Erythroblast (primary cell): ENCODE results near the gene RFC1.

Experiments
- GATA1 ChIP-seq: IDR thresholded peaks from 2 replicates; pipeline ENCODE4 v1.6.1; 2011; ENCODE audit warnings: low read depth, mild to moderate bottlenecking, control low read depth, low read length, moderate library complexity
- POLR2A ChIP-seq: IDR thresholded peaks from 2 replicates; pipeline ENCODE4 v1.6.1; 2011; ENCODE audit warnings: mild to moderate bottlenecking, low read length

- TF ChIP-seq POLR2A = no peak
- TF ChIP-seq GATA1 = no peak
Observed at GRCh38 chr4:39274503-39274902, 91.7 kb downstream of the RFC1 start.
